ENCODE results near the gene INS. TPM values are rescaled to one million over a fixed set of nuclear protein-coding genes. Genes with fewer than 3 reads are reported as not detected.

INS gene
- total and polyA plus RNA-seq, 2 donors (not counting 1 experiment from before 2014, with no cell fraction given) = not detected

- Histone ChIP-seq H3K4me2 (replicated peaks; ENCODE audit: low read depth, low read length, poor library complexity, severe bottlenecking) (no peak overlapping the region), H2AFZ (ENCODE audit: insufficient read depth, low read depth, low read length, poor library complexity, severe bottlenecking) (no peak overlapping the region), H3K4me1 (ENCODE audit: control insufficient read depth in 2 of 2, insufficient read depth in 2 of 2, low read length in 2 of 2) (peaks cover 3 to 8% of the 10 kb centered on the region in 2 donors), H3K36me3 (replicated peaks in 1 of 2; ENCODE audit: control extremely low read depth in 1 of 2, control insufficient read depth in 1 of 2, extremely low read depth in 1 of 2, insufficient read depth in 2 of 2, low read length in 1 of 2) (no peaks in the 10 kb centered on the region), H3K4me3 (ENCODE audit: control extremely low read depth in 1 of 5, extremely low read depth in 1 of 5, insufficient read depth in 1 of 5, low read depth in 2 of 5, low read length in 4 of 5) (no peak overlapping the region), H3K27ac (ENCODE audit: low read length in 2 of 2) (no peak overlapping the region), H3K9ac (ENCODE audit: low read length) (no peak overlapping the region), H3K79me2 (ENCODE audit: control insufficient read depth, insufficient read depth, low read length) (no peaks in the 10 kb centered on the region), H3K9me3 (ENCODE audit: control extremely low read depth in 1 of 3, control insufficient read depth in 2 of 3, insufficient read depth in 1 of 3, low read length in 2 of 3) (no peaks in the 10 kb centered on the region), H3K27me3 (replicated peaks in 1 of 4; ENCODE audit: control extremely low read depth in 1 of 4, control insufficient read depth in 3 of 4, insufficient read depth in 4 of 4, low read length in 3 of 4) (peaks cover 0 to 5% (median 0%) of the 10 kb centered on the region in 4 experiments), H4K20me1 (ENCODE audit: control insufficient read depth, insufficient read depth, low read length, poor library complexity, severe bottlenecking) (no peaks in the 10 kb centered on the region)
- Mint-ChIP-seq H3K9me3 (ENCODE audit: insufficient read depth) (no peaks in the 10 kb centered on the region), H3K4me1 (no peaks in the 10 kb centered on the region), H3K27ac (no peak overlapping the region), H3K27me3 (peaks cover 7% of the 10 kb centered on the region), H3K4me3 (no peak overlapping the region)
- ChIA-PET POLR2A (no interaction called here), CTCF (no interaction called here)
- no peak for TF ChIP-seq CTCF (IDR thresholded peaks at IDR 0.05)
- TF ChIP-seq EZH2 (IDR thresholded peaks at IDR 0.05; ENCODE audit: borderline replicate concordance, insufficient read depth, low read depth, low read length, poor library complexity, severe bottlenecking) = no peak
- DNase-seq (no peak), ATAC-seq (ENCODE audit: low read depth) (no peak)
- intact Hi-C loops (cut with micrococcal nuclease) = no loop called here
- WGBS (ENCODE audit: insufficient coverage) = 94% methylated on average over 10 of the region's 20 CpGs
Observed at GRCh38 chr11:2182692-2183474, 21.9 kb upstream of the INS start.

GRCh38 chr11:2182075-2182474 lies 21.1 kb upstream of the INS start:
- ATAC-seq (ENCODE audit: low read depth) = no peak
- H3K4me3 ChIP-seq (ENCODE audit: control extremely low read depth in 1 of 5, extremely low read depth in 1 of 5, insufficient read depth in 1 of 5, low read depth in 2 of 5, low read length in 4 of 5) = no peak overlapping the region
- WGBS (ENCODE audit: insufficient coverage) = 95% methylated on average over 17 of the region's 18 CpGs
- no peak overlapping the region for H3K9ac ChIP-seq (ENCODE audit: low read length)
- H3K27me3 ChIP-seq (replicated peaks in 1 of 4; ENCODE audit: control extremely low read depth in 1 of 4, control insufficient read depth in 3 of 4, insufficient read depth in 4 of 4, low read length in 3 of 4) = peaks cover 0 to 5% (median 0%) of the 10 kb centered on the region in 4 experiments
- H4K20me1 ChIP-seq (ENCODE audit: control insufficient read depth, insufficient read depth, low read length, poor library complexity, severe bottlenecking) = no peaks in the 10 kb centered on the region
- peaks cover 3 to 5% of the 10 kb centered on the region in 2 donors for H3K4me1 ChIP-seq (ENCODE audit: control insufficient read depth in 2 of 2, insufficient read depth in 2 of 2, low read length in 2 of 2)
- no peak overlapping the region for H3K27ac Mint-ChIP-seq
- intact Hi-C loops (cut with micrococcal nuclease) = no loop called here
- no peaks in the 10 kb centered on the region for H3K4me1 Mint-ChIP-seq
- no peak for DNase-seq
- no peak overlapping the region for H3K4me3 Mint-ChIP-seq
- TF ChIP-seq EZH2 (IDR thresholded peaks at IDR 0.05; ENCODE audit: borderline replicate concordance, insufficient read depth, low read depth, low read length, poor library complexity, severe bottlenecking) = no peak
- no peak for TF ChIP-seq CTCF (IDR thresholded peaks at IDR 0.05)
- H3K27me3 Mint-ChIP-seq = peaks cover 7% of the 10 kb centered on the region
- H3K4me2 ChIP-seq (replicated peaks; ENCODE audit: low read depth, low read length, poor library complexity, severe bottlenecking) = no peak overlapping the region
- H3K27ac ChIP-seq (ENCODE audit: low read length in 2 of 2) = no peak overlapping the region
- no peaks in the 10 kb centered on the region for H3K36me3 ChIP-seq (replicated peaks in 1 of 2; ENCODE audit: control extremely low read depth in 1 of 2, control insufficient read depth in 1 of 2, extremely low read depth in 1 of 2, insufficient read depth in 2 of 2, low read length in 1 of 2)
- no peak overlapping the region for H2AFZ ChIP-seq (ENCODE audit: insufficient read depth, low read depth, low read length, poor library complexity, severe bottlenecking)
- ChIA-PET POLR2A (no interaction called here), CTCF (no interaction called here)
- H3K79me2 ChIP-seq (ENCODE audit: control insufficient read depth, insufficient read depth, low read length) = no peaks in the 10 kb centered on the region
- no peaks in the 10 kb centered on the region for H3K9me3 ChIP-seq (ENCODE audit: control extremely low read depth in 1 of 3, control insufficient read depth in 2 of 3, insufficient read depth in 1 of 3, low read length in 2 of 3)
- no peaks in the 10 kb centered on the region for H3K9me3 Mint-ChIP-seq (ENCODE audit: insufficient read depth)
